Fibroblast of mammary gland (primary cell): Measurements from ENCODE around the gene GLB1L3.

Source experiments
- DNase-seq: peaks from one replicate; pipeline ENCODE4 v3.0.0-alpha.2; 2010; ENCODE audit warnings: low read depth
- H3K4me3 ChIP-seq: 2 replicates; pipeline ENCODE4 v1.5.1; 2011; ENCODE audit warnings: low read depth, mild to moderate bottlenecking, low read length, moderate library complexity; ENCODE audit not compliant: control insufficient read depth
- CTCF ChIP-seq: conservative IDR thresholded peaks from 2 replicates; pipeline ENCODE4 v1.5.1; 2011; ENCODE audit warnings: low read depth, low read length, inconsistent platforms; ENCODE audit not compliant: control insufficient read depth, insufficient read depth

Gene GLB1L3

GRCh38 chr11:134275534-134276395 lies at the start of gene GLB1L3:
Gene GLB1L3, plus strand, starts transcription at chr11:134276379. Its CDS starts 362 bp downstream, at chr11:134276741.
- peak; percentile 11 for TF ChIP-seq CTCF
- H3K4me3 ChIP-seq = no peak within 1 kb of the TSS
- no peak for DNase-seq

- no peak overlapping the region for H3K4me3 ChIP-seq
- no peak for DNase-seq
These were observed 49.3 kb upstream of the GLB1L3 start for GRCh38 chr11:134226806-134227325.

GRCh38 chr11:134228625-134229024 lies 47.6 kb upstream of the GLB1L3 start:
- H3K4me3 ChIP-seq = no peak overlapping the region
- no peak for TF ChIP-seq CTCF
- DNase-seq = no peak

More at GRCh38 chr11:134226806-134227325, 49.3 kb upstream of the GLB1L3 start:
- TF ChIP-seq CTCF = no peak

GRCh38 chr11:134229126-134229790 lies 46.9 kb upstream of the GLB1L3 start:
- TF ChIP-seq CTCF = no peak
- no peak overlapping the region for H3K4me3 ChIP-seq
- peak; percentile 49 for DNase-seq

GRCh38 chr11:134230339-134230738 lies 45.8 kb upstream of the GLB1L3 start:
- no peak for DNase-seq
- H3K4me3 ChIP-seq = no peak overlapping the region
- TF ChIP-seq CTCF = no peak

GRCh38 chr11:134231958-134232659 lies 44.1 kb upstream of the GLB1L3 start:
- no peak for TF ChIP-seq CTCF
- H3K4me3 ChIP-seq = no peak overlapping the region
- no peak for DNase-seq
